ENCODE results near the gene TNNT1.

GRCh38 chr19:55176076-55176475 is 27.1 kb upstream of the TNNT1 start:
- no peak for TF ChIP-seq FOXP2 (optimal IDR thresholded peaks at IDR 0.05; ENCODE audit: control extremely low read depth, extremely low read length, insufficient read depth)
- TF ChIP-seq POLR2AphosphoS5 (IDR thresholded peaks at IDR 0.05; ENCODE audit: borderline replicate concordance, low read depth, low read length): no peak

All from SK-N-MC (cell line).